Upper lobe of left lung (tissue), 6 donors: ENCODE data around the gene DLEC1. TPM values are rescaled to one million over a fixed set of nuclear protein-coding genes. Genes with fewer than 3 reads are reported as not detected.

Experiments
- ATAC-seq, 2 donors: fragments of 200-7000 bp; cut with Tn5 transposase; one replicate each; pipeline ENCODE4 v1.9.1; 2022; ENCODE audit warnings: mild to moderate bottlenecking in 2 of 2, moderate library complexity in 2 of 2; ENCODE audit not compliant: low FRiP score in 2 of 2
- DNase-seq, 2 donors: peaks; one replicate each; pipeline ENCODE4 v3.0.0-alpha.2; 2019 to 2020
- H3K27ac ChIP-seq, 4 donors: fragments of 200-600 bp; sonication (generic); one replicate each; pipeline ENCODE4 v1.5.1; 2016 to 2019
- H3K27me3 ChIP-seq, 4 donors: fragments of 200-600 bp; sonication (generic); one replicate each; pipeline ENCODE4 v1.5.1; 2017 to 2019
- H3K36me3 ChIP-seq, 4 donors: fragments of 200-600 bp; sonication (generic); one replicate each; pipeline ENCODE4 v1.5.1; 2016 to 2019
- H3K4me1 ChIP-seq, 4 donors: fragments of 200-600 bp; sonication (generic); one replicate each; pipeline ENCODE4 v1.5.1; 2018 to 2019
- H3K4me3 ChIP-seq, 4 donors: fragments of 200-600 bp; sonication (generic); one replicate each; pipeline ENCODE4 v1.5.1; 2017 to 2019; ENCODE audit warnings: mild to moderate bottlenecking in 2 of 4, moderate library complexity in 1 of 4
- H3K9me3 ChIP-seq, 4 donors: fragments of 200-600 bp; sonication (generic); one replicate each; pipeline ENCODE4 v1.5.1; 2018 to 2019
- CTCF ChIP-seq, 6 experiments: fragments of 450-650 bp in 4 of 6; fragments of 200-600 bp in 2 of 6; sonication (generic) in 2 of 6; IDR thresholded peaks; one replicate each; pipeline ENCODE4 v1.5.1; 2016 to 2019; ENCODE audit warnings: antibody characterized with exemption in 6 of 6
- EP300 ChIP-seq, 4 donors: sonication (generic); formaldehyde crosslinking; IDR thresholded peaks; one replicate each; pipeline ENCODE4 v1.5.1; 2017; ENCODE audit warnings: antibody characterized with exemption in 4 of 4, control low read depth in 2 of 4
- POLR2A ChIP-seq, 4 donors: fragments of 450-650 bp; IDR thresholded peaks; one replicate each; pipeline ENCODE4 v1.5.1; 2016 to 2017; ENCODE audit warnings: antibody characterized with exemption in 4 of 4, mild to moderate bottlenecking in 2 of 4
- POLR2AphosphoS5 ChIP-seq, 2 donors: sonication (generic); formaldehyde crosslinking; IDR thresholded peaks; one replicate each; pipeline ENCODE4 v1.5.1; 2017; ENCODE audit warnings: antibody characterized with exemption in 2 of 2
- WGBS, 2 donors: methylation state at CpG; one replicate each; pipeline ENCODE4 v1.1.5; 2017 to 2018; 5-methylcytosine and 5-hydroxymethylcytosine counted together
- total RNA-seq, 6 donors: library from RNA; depleted of rRNA in 4 of 6; stranded (reverse); fragments of >200 nt in 4 of 6; gene quantifications; one replicate each; pipeline versions ENCODE4 v1.1.0 to v1.2.1, GENCODE V29; 2016 to 2021
- donor health status: DM: no; HTN: no; CAD: no; lungs with moderate emphysema.
- donor health status: DM: no; HTN: yes; CAD: no; lungs with severe emphysema.

Gene DLEC1
- total RNA-seq, 6 donors from 2014 or later, result 2.3 to 34.8 (median 14.3) TPM

GRCh38 chr3:38118421-38119247 is 79.6 kb downstream of the DLEC1 start:
- H3K4me1 ChIP-seq, result no peaks in the 10 kb centered on the region
- ATAC-seq (no peak), DNase-seq (no peak)
- no peaks in the 10 kb centered on the region for H3K9me3 ChIP-seq
- WGBS, 2 donors, result 89 to 90% methylated on average over 10 to 13 of the region's 13 CpGs
- TF ChIP-seq CTCF (IDR thresholded peaks at IDR 0.05) (no peak), POLR2AphosphoS5 (IDR thresholded peaks at IDR 0.05) (no peak), EP300 (IDR thresholded peaks at IDR 0.05) (no peak), POLR2A (IDR thresholded peaks at IDR 0.05) (no peak)
- H3K36me3 ChIP-seq, result peaks cover 10 to 44% (median 35%) of the 10 kb centered on the region in 4 donors
- H3K27ac ChIP-seq, result no peak overlapping the region
- H3K4me3 ChIP-seq, result no peak overlapping the region
- no peaks in the 10 kb centered on the region for H3K27me3 ChIP-seq

- Histone ChIP-seq H3K27me3 (no peaks in the 10 kb centered on the region), H3K4me1 (no peaks in the 10 kb centered on the region), H3K4me3 (no peak overlapping the region), H3K27ac (no peak overlapping the region), H3K36me3 (peaks cover 16 to 50% (median 39%) of the 10 kb centered on the region in 4 donors), H3K9me3 (no peaks in the 10 kb centered on the region)
- TF ChIP-seq CTCF (IDR thresholded peaks at IDR 0.05) (no peak), POLR2AphosphoS5 (IDR thresholded peaks at IDR 0.05) (no peak), EP300 (IDR thresholded peaks at IDR 0.05) (no peak), POLR2A (IDR thresholded peaks at IDR 0.05) (no peak)
- WGBS, 2 donors, result 100% methylated on average over 1 of the region's 1 CpG
- ATAC-seq (no peak), DNase-seq (no peak)
These were observed 80.2 kb downstream of the DLEC1 start for GRCh38 chr3:38119248-38119544.

- Histone ChIP-seq H3K4me1 (no peaks in the 10 kb centered on the region), H3K9me3 (no peaks in the 10 kb centered on the region), H3K4me3 (no peak overlapping the region), H3K36me3 (peaks cover 17 to 59% (median 46%) of the 10 kb centered on the region in 4 donors), H3K27me3 (no peaks in the 10 kb centered on the region), H3K27ac (no peak overlapping the region)
- no peak for TF ChIP-seq POLR2A (IDR thresholded peaks at IDR 0.05)
- TF ChIP-seq CTCF (IDR thresholded peaks at IDR 0.05), result no peak
- TF ChIP-seq EP300 (IDR thresholded peaks at IDR 0.05), result no peak
- no peak for TF ChIP-seq POLR2AphosphoS5 (IDR thresholded peaks at IDR 0.05)
- WGBS, 2 donors, result 86 to 97% methylated on average over 2 to 7 of the region's 7 CpGs
- ATAC-seq (no peak), DNase-seq (peak in 1 of 2 donors; percentile 17)
These were observed 81.0 kb downstream of the DLEC1 start for GRCh38 chr3:38119821-38120692.

GRCh38 chr3:38120693-38121450 is 81.9 kb downstream of the DLEC1 start:
- DNase-seq (peak in 1 of 2 donors; percentile 19), ATAC-seq (no peak)
- H3K27ac ChIP-seq, result no peak overlapping the region
- H3K4me1 ChIP-seq, result no peaks in the 10 kb centered on the region
- H3K4me3 ChIP-seq, result no peak overlapping the region
- no peaks in the 10 kb centered on the region for H3K9me3 ChIP-seq
- H3K36me3 ChIP-seq, result peaks cover 19 to 67% (median 54%) of the 10 kb centered on the region in 4 donors
- H3K27me3 ChIP-seq, result no peaks in the 10 kb centered on the region
- TF ChIP-seq POLR2A (IDR thresholded peaks at IDR 0.05) (no peak), EP300 (IDR thresholded peaks at IDR 0.05) (no peak), CTCF (IDR thresholded peaks at IDR 0.05) (no peak), POLR2AphosphoS5 (IDR thresholded peaks at IDR 0.05) (no peak)
- WGBS, 2 donors, result 88 to 91% methylated on average over 11 of the region's 11 CpGs
